HG03139 (cell line): Measurements from ENCODE around the gene SF3B2.

ENCODE experiments used
- ATAC-seq: cut with Tn5 transposase; IDR thresholded peaks from one replicate; pipeline ENCODE4 v1.9.1; 2021; ENCODE audit not compliant: unreplicated experiment

Gene SF3B2

GRCh38 chr11:66048547-66049323 is 3.4 kb upstream of the SF3B2 start, which contains the start of gene GAL3ST3:
Gene GAL3ST3, minus strand, starts transcription at chr11:66049161. Its CDS starts 3,746 bp downstream, at chr11:66045415.
- no peak for ATAC-seq

- ATAC-seq: no peak
These were observed 1.5 kb upstream of the SF3B2 start for GRCh38 chr11:66050581-66051231.

GRCh38 chr11:66051371-66051765 is 796 bp upstream of the SF3B2 start:
- ATAC-seq: no peak

DNA sequence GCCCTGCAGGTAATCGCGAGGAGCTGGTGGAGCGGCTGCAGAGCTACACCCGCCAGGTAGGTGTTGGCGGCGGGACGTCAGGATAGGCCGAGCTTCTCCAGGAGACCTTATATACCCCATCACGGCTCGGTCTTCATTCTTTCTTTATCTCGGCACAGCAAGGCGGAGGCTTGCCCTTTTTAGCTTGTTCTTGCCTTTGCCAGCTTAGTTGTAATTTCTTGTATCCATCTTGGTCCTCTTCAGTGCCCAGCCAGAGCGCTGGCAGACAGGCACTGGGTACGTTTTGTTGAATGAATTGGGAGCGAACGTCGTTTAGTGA is 459 bp downstream of the SF3B2 start:
- ATAC-seq: no peak

DNA sequence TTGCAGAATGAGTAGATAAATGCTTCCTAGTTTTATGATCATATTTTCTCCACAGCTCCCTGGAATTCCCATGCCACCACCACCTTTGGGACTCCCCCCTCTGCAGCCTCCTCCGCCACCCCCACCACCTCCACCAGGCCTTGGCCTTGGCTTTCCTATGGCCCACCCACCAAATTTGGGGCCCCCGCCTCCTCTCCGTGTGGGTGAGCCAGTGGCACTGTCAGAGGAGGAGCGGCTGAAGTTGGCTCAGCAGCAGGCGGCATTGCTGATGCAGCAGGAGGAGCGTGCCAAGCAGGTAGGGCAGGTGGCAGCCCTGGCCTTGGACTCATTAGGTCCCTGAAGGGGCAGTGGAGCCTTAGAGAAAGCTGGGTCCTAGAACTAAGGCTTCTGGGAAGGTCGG is 2.9 kb downstream of the SF3B2 start:
- no peak for ATAC-seq

- ATAC-seq: no peak
These were observed 4.3 kb downstream of the SF3B2 start for GRCh38 chr11:66056501-66056900.

DNA sequence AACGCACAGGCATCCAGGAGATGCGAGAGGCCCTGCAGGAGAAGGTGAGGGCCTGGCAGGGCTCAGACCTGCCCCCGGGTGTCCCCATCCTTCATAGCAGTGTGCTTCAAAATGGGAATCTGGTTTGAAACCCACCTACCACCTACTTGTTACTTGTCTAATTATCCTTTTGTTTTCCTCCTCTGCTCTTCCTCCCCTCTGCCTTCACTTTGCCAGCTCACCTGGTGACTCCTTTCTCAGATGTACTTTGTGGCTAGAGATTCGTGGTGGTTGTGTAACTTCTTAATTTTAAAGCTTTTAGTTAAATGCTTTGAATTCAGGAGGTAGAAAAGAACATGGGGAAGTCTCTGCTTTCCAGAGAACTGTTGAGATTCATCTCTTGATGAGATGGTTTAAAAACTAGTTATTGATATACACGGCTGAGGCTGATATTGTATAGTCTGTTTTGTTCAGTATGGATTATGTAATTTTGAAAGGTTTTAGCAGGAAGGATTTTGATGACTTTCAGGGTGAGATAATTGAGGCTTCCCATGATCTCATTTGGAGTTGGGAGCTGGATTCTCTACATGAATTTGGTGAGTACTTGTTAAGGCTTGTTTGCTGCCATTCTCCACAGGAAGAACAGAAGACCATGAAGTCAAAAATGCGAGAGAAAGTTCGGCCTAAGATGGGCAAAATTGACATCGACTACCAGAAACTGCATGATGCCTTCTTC is 8.0 kb downstream of the SF3B2 start:
- ATAC-seq: no peak

DNA sequence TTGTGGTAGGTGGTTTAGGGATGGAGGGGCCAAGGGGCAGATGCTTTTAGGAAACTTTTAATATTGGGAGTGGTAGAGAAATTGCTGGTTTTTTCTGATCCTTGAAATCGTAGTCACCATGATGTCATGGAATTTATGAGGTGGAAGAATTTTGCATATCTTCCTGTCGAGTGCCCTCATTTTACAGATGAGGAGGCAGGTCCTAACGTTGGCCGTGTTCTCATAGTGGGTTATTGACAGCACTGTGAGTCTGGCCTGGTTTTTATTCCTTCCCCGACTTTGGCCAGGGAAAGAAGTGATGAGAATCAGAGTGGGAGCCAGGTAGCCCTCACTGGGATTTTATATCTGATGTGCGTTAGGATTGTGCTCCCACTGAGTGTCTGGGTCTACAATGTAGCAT is 9.1 kb downstream of the SF3B2 start:
- ATAC-seq: no peak

GRCh38 chr11:66062408-66062807 is 10.2 kb downstream of the SF3B2 start:
- no peak for ATAC-seq

- ATAC-seq: no peak
These were observed 11.7 kb downstream of the SF3B2 start for GRCh38 chr11:66063900-66064299.

GRCh38 chr11:66064571-66064970 is 12.4 kb downstream of the SF3B2 start:
- no peak for ATAC-seq

DNA sequence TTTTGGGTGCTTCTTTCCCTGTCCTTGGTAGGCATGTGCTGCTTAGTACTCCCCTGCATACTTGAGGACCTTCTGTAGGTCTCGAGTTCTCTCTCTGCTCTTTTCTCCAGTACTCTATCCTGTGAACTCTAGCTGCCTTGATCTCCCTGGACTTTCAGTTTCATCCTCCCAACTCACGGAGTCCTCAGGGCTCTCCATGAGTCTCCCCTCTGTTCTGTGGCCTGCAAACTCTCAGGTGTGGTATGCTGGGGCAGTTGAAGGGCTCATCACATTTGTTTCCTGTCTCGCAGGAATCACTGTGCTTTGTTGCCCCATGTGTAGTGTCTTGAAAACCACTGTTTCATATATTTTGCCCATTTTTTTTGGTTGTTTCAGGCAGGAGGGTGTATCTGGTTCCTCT is 14.6 kb downstream of the SF3B2 start:
- ATAC-seq: no peak

DNA sequence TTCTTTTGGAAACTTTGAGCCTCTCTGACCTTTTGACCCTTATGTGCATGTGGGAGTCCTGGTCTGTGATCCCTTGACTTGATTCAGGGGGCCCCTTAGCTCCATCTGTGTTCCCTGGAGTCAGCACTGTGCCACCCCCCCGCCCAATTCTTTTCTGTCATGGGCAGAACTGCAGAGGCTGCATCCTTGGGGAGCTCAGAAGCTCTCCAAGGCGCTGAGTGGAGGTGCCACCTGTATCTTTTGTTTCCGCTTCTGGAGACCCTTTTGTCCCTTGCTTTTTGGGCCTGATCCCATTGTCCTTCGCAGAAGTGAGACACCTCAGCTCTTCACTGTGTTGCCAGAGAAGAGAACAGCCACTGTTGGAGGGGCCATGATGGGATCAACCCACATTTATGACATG is 15.5 kb downstream of the SF3B2 start:
- no peak for ATAC-seq

- ATAC-seq: no peak
These were observed 16.1 kb downstream of the SF3B2 start for GRCh38 chr11:66068154-66068821.

- ATAC-seq: no peak
These were observed 17.0 kb downstream of the SF3B2 start for GRCh38 chr11:66068923-66069714.

DNA sequence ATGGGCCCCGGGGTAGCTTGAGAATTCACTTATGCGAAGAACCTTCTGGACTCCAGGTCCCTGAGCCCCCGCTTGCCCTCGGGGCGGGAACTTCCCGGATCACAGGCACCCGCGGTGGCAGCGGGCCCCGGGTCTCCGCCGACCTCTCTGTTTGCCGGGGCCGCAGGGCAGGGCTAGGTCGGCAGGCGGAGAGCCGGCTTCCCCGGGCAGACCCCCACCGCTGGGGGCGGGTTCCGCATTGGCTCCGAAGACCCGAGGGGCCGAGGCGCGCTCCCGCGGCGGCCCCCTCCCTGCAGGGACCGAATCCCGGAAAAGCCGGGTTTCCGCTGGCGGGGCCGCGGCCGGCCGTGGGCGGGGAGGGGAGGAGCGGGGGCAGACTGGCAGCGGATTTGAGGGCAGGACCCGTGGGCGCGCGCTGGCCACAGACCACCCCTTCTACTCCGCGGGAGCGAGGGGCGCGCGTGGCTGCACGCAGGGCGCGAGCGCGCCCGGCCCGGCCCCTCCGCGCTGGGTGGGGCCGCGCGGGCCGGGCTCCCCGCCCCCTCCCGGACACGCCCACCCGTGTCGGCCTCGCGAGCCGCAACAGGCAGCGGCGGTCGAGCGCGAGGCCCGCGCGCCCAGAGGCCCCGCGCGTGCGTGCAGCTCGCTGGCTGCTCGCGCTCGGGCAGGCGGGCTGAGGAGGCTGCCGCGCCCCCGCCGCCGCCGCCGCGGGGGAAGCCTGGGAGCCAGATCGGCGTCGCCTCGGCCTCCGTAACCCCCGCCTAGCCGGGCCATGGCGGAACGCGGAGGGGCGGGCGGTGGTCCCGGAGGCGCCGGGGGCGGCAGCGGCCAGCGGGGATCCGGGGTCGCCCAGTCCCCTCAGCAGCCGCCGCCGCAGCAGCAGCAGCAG is 17.8 kb downstream of the SF3B2 start, which contains the start of gene PACS1:
Gene PACS1, plus strand, starts transcription at position 558 of the 889 bp plus-strand sequence. Its CDS starts 215 bp downstream, at position 773.
- ATAC-seq: peak; percentile 47

DNA sequence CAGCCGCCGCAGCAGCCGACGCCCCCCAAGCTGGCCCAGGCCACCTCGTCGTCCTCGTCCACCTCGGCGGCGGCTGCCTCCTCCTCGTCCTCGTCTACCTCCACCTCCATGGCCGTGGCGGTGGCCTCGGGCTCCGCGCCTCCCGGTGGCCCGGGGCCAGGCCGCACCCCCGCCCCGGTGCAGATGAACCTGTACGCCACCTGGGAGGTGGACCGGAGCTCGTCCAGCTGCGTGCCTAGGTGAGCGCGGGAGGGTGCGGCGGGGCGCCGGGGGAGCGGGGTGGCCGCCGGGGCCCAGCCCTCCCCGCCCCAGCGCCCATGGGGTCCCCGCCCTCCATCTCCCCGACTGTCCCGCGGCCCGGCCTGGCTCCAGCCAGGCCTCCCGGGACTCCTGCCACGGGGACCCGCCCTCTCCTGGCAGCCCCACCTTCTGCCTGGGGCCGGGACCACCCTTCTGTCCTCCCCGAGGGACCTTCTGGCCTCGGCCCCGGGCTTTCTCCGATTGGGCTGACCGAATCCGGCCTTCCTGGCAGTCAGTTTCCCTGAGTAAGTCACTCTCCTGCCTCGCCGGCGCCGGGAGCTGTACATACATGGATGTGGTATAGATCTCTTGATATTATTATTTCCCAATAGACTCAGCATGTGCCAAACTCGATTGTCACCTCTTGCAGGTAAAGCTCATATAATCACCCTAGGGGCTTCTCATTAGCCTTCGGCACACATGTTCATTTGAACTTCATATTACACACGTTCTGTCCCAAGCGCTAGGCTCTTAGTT is 18.6 kb downstream of the SF3B2 start:
- ATAC-seq: no peak

- ATAC-seq: no peak
These were observed 19.2 kb downstream of the SF3B2 start for GRCh38 chr11:66071381-66071801.

- ATAC-seq: no peak
These were observed 19.9 kb downstream of the SF3B2 start for GRCh38 chr11:66072081-66072480.
